Measurements from ENCODE around the gene SEMA6A. TPM values are rescaled to one million over a fixed set of nuclear protein-coding genes. Genes with fewer than 3 reads are reported as not detected.

The SEMA6A gene
- total RNA-seq, 1 experiment from 2014 or later, result not detected

- no peaks in the 10 kb centered on the region for H4K20me1 ChIP-seq (ENCODE audit: insufficient read depth, low read depth, low read length)
- no peaks in the 10 kb centered on the region for H3K4me1 ChIP-seq (ENCODE audit: low read length)
- no peaks in the 10 kb centered on the region for H3K9me3 ChIP-seq (ENCODE audit: low read length)
- H3K9me2 ChIP-seq (replicated peaks; ENCODE audit: insufficient read depth, low read length), result no peaks in the 10 kb centered on the region
- no peak overlapping the region for H2AFZ ChIP-seq (ENCODE audit: low read length)
- H3K27me3 ChIP-seq (ENCODE audit: low read length), result no peaks in the 10 kb centered on the region
- H3K27ac ChIP-seq (ENCODE audit: low read length), result no peak overlapping the region
- no peaks in the 10 kb centered on the region for H3K79me2 ChIP-seq (ENCODE audit: low read length)
- no peak overlapping the region for H3K4me3 ChIP-seq (ENCODE audit: low read length)
- no peak for DNase-seq
- no peak overlapping the region for H3K9ac ChIP-seq (ENCODE audit: low read length)
- H3K36me3 ChIP-seq (ENCODE audit: insufficient read depth, low read length), result no peaks in the 10 kb centered on the region
- H3K4me2 ChIP-seq (ENCODE audit: low read depth, low read length, poor library complexity, severe bottlenecking), result no peak overlapping the region
These were observed 123.6 kb downstream of the SEMA6A start for GRCh38 chr5:116451066-116451465.

- H3K36me3 ChIP-seq (ENCODE audit: insufficient read depth, low read length), result no peaks in the 10 kb centered on the region
- H3K79me2 ChIP-seq (ENCODE audit: low read length), result no peaks in the 10 kb centered on the region
- no peak overlapping the region for H3K4me2 ChIP-seq (ENCODE audit: low read depth, low read length, poor library complexity, severe bottlenecking)
- H4K20me1 ChIP-seq (ENCODE audit: insufficient read depth, low read depth, low read length), result no peaks in the 10 kb centered on the region
- no peaks in the 10 kb centered on the region for H3K4me1 ChIP-seq (ENCODE audit: low read length)
- no peak overlapping the region for H3K4me3 ChIP-seq (ENCODE audit: low read length)
- no peak overlapping the region for H3K27ac ChIP-seq (ENCODE audit: low read length)
- no peaks in the 10 kb centered on the region for H3K27me3 ChIP-seq (ENCODE audit: low read length)
- no peak for DNase-seq
- no peaks in the 10 kb centered on the region for H3K9me2 ChIP-seq (replicated peaks; ENCODE audit: insufficient read depth, low read length)
- no peaks in the 10 kb centered on the region for H3K9me3 ChIP-seq (ENCODE audit: low read length)
- no peak overlapping the region for H2AFZ ChIP-seq (ENCODE audit: low read length)
- no peak overlapping the region for H3K9ac ChIP-seq (ENCODE audit: low read length)
These were observed 125.2 kb downstream of the SEMA6A start for GRCh38 chr5:116449458-116449857.

GRCh38 chr5:116448870-116449427 is 125.7 kb downstream of the SEMA6A start:
- Histone ChIP-seq H3K79me2 (ENCODE audit: low read length) (no peaks in the 10 kb centered on the region), H3K36me3 (ENCODE audit: insufficient read depth, low read length) (no peaks in the 10 kb centered on the region), H3K27me3 (ENCODE audit: low read length) (no peaks in the 10 kb centered on the region)

GRCh38 chr5:116448450-116448849 is 126.2 kb downstream of the SEMA6A start:
- Histone ChIP-seq H2AFZ (ENCODE audit: low read length) (no peak overlapping the region), H3K9me3 (ENCODE audit: low read length) (no peaks in the 10 kb centered on the region), H3K9me2 (replicated peaks; ENCODE audit: insufficient read depth, low read length) (no peaks in the 10 kb centered on the region), H3K4me2 (ENCODE audit: low read depth, low read length, poor library complexity, severe bottlenecking) (no peak overlapping the region), H3K36me3 (ENCODE audit: insufficient read depth, low read length) (no peaks in the 10 kb centered on the region), H4K20me1 (ENCODE audit: insufficient read depth, low read depth, low read length) (no peaks in the 10 kb centered on the region), H3K27ac (ENCODE audit: low read length) (no peak overlapping the region), H3K4me1 (ENCODE audit: low read length) (no peaks in the 10 kb centered on the region), H3K79me2 (ENCODE audit: low read length) (no peaks in the 10 kb centered on the region), H3K9ac (ENCODE audit: low read length) (no peak overlapping the region), H3K27me3 (ENCODE audit: low read length) (no peaks in the 10 kb centered on the region), H3K4me3 (ENCODE audit: low read length) (no peak overlapping the region)
- no peak for DNase-seq

More at GRCh38 chr5:116448870-116449427, 125.7 kb downstream of the SEMA6A start:
- Histone ChIP-seq H3K27ac (ENCODE audit: low read length) (no peak overlapping the region), H3K9me2 (replicated peaks; ENCODE audit: insufficient read depth, low read length) (no peaks in the 10 kb centered on the region), H3K9ac (ENCODE audit: low read length) (no peak overlapping the region), H4K20me1 (ENCODE audit: insufficient read depth, low read depth, low read length) (no peaks in the 10 kb centered on the region), H3K4me3 (ENCODE audit: low read length) (no peak overlapping the region), H3K9me3 (ENCODE audit: low read length) (no peaks in the 10 kb centered on the region), H2AFZ (ENCODE audit: low read length) (no peak overlapping the region), H3K4me2 (ENCODE audit: low read depth, low read length, poor library complexity, severe bottlenecking) (no peak overlapping the region), H3K4me1 (ENCODE audit: low read length) (no peaks in the 10 kb centered on the region)
- no peak for DNase-seq

- H4K20me1 ChIP-seq (ENCODE audit: insufficient read depth, low read depth, low read length), result no peaks in the 10 kb centered on the region
- H2AFZ ChIP-seq (ENCODE audit: low read length), result no peak overlapping the region
- no peaks in the 10 kb centered on the region for H3K79me2 ChIP-seq (ENCODE audit: low read length)
- no peaks in the 10 kb centered on the region for H3K9me2 ChIP-seq (replicated peaks; ENCODE audit: insufficient read depth, low read length)
- H3K9me3 ChIP-seq (ENCODE audit: low read length), result no peaks in the 10 kb centered on the region
- no peaks in the 10 kb centered on the region for H3K27me3 ChIP-seq (ENCODE audit: low read length)
- no peak for DNase-seq
- H3K9ac ChIP-seq (ENCODE audit: low read length), result no peak overlapping the region
- no peaks in the 10 kb centered on the region for H3K4me1 ChIP-seq (ENCODE audit: low read length)
- no peak overlapping the region for H3K4me3 ChIP-seq (ENCODE audit: low read length)
- no peak overlapping the region for H3K4me2 ChIP-seq (ENCODE audit: low read depth, low read length, poor library complexity, severe bottlenecking)
- H3K27ac ChIP-seq (ENCODE audit: low read length), result no peak overlapping the region
- H3K36me3 ChIP-seq (ENCODE audit: insufficient read depth, low read length), result no peaks in the 10 kb centered on the region
These were observed 128.1 kb downstream of the SEMA6A start for GRCh38 chr5:116446356-116447005.

GRCh38 chr5:116445311-116445710 is 129.3 kb downstream of the SEMA6A start:
- H3K9me2 ChIP-seq (replicated peaks; ENCODE audit: insufficient read depth, low read length), result no peaks in the 10 kb centered on the region
- no peaks in the 10 kb centered on the region for H4K20me1 ChIP-seq (ENCODE audit: insufficient read depth, low read depth, low read length)
- no peak overlapping the region for H2AFZ ChIP-seq (ENCODE audit: low read length)
- no peaks in the 10 kb centered on the region for H3K27me3 ChIP-seq (ENCODE audit: low read length)
- H3K9me3 ChIP-seq (ENCODE audit: low read length), result no peaks in the 10 kb centered on the region
- H3K36me3 ChIP-seq (ENCODE audit: insufficient read depth, low read length), result no peaks in the 10 kb centered on the region
- H3K4me3 ChIP-seq (ENCODE audit: low read length), result no peak overlapping the region
- no peaks in the 10 kb centered on the region for H3K4me1 ChIP-seq (ENCODE audit: low read length)
- no peaks in the 10 kb centered on the region for H3K79me2 ChIP-seq (ENCODE audit: low read length)
- DNase-seq, result no peak
- H3K9ac ChIP-seq (ENCODE audit: low read length), result no peak overlapping the region
- no peak overlapping the region for H3K4me2 ChIP-seq (ENCODE audit: low read depth, low read length, poor library complexity, severe bottlenecking)
- no peak overlapping the region for H3K27ac ChIP-seq (ENCODE audit: low read length)

- Histone ChIP-seq H3K4me3 (ENCODE audit: low read length) (no peak overlapping the region), H3K79me2 (ENCODE audit: low read length) (no peaks in the 10 kb centered on the region), H3K36me3 (ENCODE audit: insufficient read depth, low read length) (no peaks in the 10 kb centered on the region), H4K20me1 (ENCODE audit: insufficient read depth, low read depth, low read length) (no peaks in the 10 kb centered on the region), H3K27ac (ENCODE audit: low read length) (no peak overlapping the region), H3K27me3 (ENCODE audit: low read length) (no peaks in the 10 kb centered on the region), H2AFZ (ENCODE audit: low read length) (no peak overlapping the region), H3K9me2 (replicated peaks; ENCODE audit: insufficient read depth, low read length) (no peaks in the 10 kb centered on the region), H3K9ac (ENCODE audit: low read length) (no peak overlapping the region), H3K4me2 (ENCODE audit: low read depth, low read length, poor library complexity, severe bottlenecking) (no peak overlapping the region), H3K9me3 (ENCODE audit: low read length) (no peaks in the 10 kb centered on the region), H3K4me1 (ENCODE audit: low read length) (no peaks in the 10 kb centered on the region)
- no peak for DNase-seq
These were observed 130.0 kb downstream of the SEMA6A start for GRCh38 chr5:116444373-116445295.

- Histone ChIP-seq H3K4me3 (ENCODE audit: low read length) (no peak overlapping the region), H3K9me2 (replicated peaks; ENCODE audit: insufficient read depth, low read length) (no peaks in the 10 kb centered on the region), H3K27me3 (ENCODE audit: low read length) (no peaks in the 10 kb centered on the region), H3K4me2 (ENCODE audit: low read depth, low read length, poor library complexity, severe bottlenecking) (no peak overlapping the region), H3K36me3 (ENCODE audit: insufficient read depth, low read length) (no peaks in the 10 kb centered on the region), H3K4me1 (ENCODE audit: low read length) (no peaks in the 10 kb centered on the region), H3K9me3 (ENCODE audit: low read length) (no peaks in the 10 kb centered on the region), H4K20me1 (ENCODE audit: insufficient read depth, low read depth, low read length) (no peaks in the 10 kb centered on the region), H3K79me2 (ENCODE audit: low read length) (no peaks in the 10 kb centered on the region), H3K27ac (ENCODE audit: low read length) (no peak overlapping the region), H2AFZ (ENCODE audit: low read length) (no peak overlapping the region), H3K9ac (ENCODE audit: low read length) (no peak overlapping the region)
- no peak for DNase-seq
These were observed 131.6 kb downstream of the SEMA6A start for GRCh38 chr5:116442931-116443551.
